ENCODE data around the gene TMEM217.

Gene TMEM217

GRCh38 chr6:37232430-37233017, 25.4 kb downstream of the TMEM217 start:
- Mint-ChIP-seq H3K27me3 (peaks cover 0 to 9% of the 10 kb centered on the region in 2 donors), H3K9me3 (no peaks in the 10 kb centered on the region), H3K4me3 (no peak overlapping the region), H3K36me3 (no peaks in the 10 kb centered on the region), H3K27ac (no peak overlapping the region), H3K4me1 (peaks cover 0 to 8% of the 10 kb centered on the region in 2 donors)
- DNase-seq (no peak), ATAC-seq (replicated peaks) (no peak)

- ATAC-seq (replicated peaks), result no peak
- peaks cover 0 to 3% of the 10 kb centered on the region in 2 donors for H3K4me1 Mint-ChIP-seq
- no peaks in the 10 kb centered on the region for H3K9me3 Mint-ChIP-seq
- H3K27me3 Mint-ChIP-seq, result peaks cover 0 to 9% of the 10 kb centered on the region in 2 donors
- no peak overlapping the region for H3K27ac Mint-ChIP-seq
- no peaks in the 10 kb centered on the region for H3K36me3 Mint-ChIP-seq
- H3K4me3 Mint-ChIP-seq, result no peak overlapping the region
- DNase-seq, result no peak
Observed at GRCh38 chr6:37230104-37230503, 27.8 kb downstream of the TMEM217 start.

GRCh38 chr6:37225350-37226169, 32.4 kb downstream of the TMEM217 start:
- DNase-seq (no peak), ATAC-seq (replicated peaks) (no peak)
- no peaks in the 10 kb centered on the region for H3K27me3 Mint-ChIP-seq
- no peak overlapping the region for H3K27ac Mint-ChIP-seq
- no peaks in the 10 kb centered on the region for H3K9me3 Mint-ChIP-seq
- peaks cover 11 to 17% of the 10 kb centered on the region in 2 donors for H3K4me1 Mint-ChIP-seq
- no peak overlapping the region for H3K4me3 Mint-ChIP-seq
- no peaks in the 10 kb centered on the region for H3K36me3 Mint-ChIP-seq

GRCh38 chr6:37222992-37223391, 35.0 kb downstream of the TMEM217 start:
- ATAC-seq (replicated peaks) (no peak), DNase-seq (no peak)
- Mint-ChIP-seq H3K9me3 (no peaks in the 10 kb centered on the region), H3K27me3 (no peaks in the 10 kb centered on the region), H3K4me3 (peak overlapping the region; percentile 80 to 84), H3K36me3 (no peaks in the 10 kb centered on the region), H3K4me1 (peaks cover 10 to 17% of the 10 kb centered on the region in 2 donors), H3K27ac (peak overlapping the region; percentile 53)

GRCh38 chr6:37222125-37222967, 35.6 kb downstream of the TMEM217 start:
- DNase-seq (peak; percentile 74), ATAC-seq (replicated peaks) (peak; percentile 98)
- Mint-ChIP-seq H3K9me3 (no peaks in the 10 kb centered on the region), H3K4me1 (peaks cover 10 to 17% of the 10 kb centered on the region in 2 donors), H3K27ac (peak overlapping the region; percentile 56), H3K36me3 (no peaks in the 10 kb centered on the region), H3K27me3 (no peaks in the 10 kb centered on the region), H3K4me3 (peak overlapping the region; percentile 80 to 84)

GRCh38 chr6:37221585-37222124, 36.3 kb downstream of the TMEM217 start:
- Mint-ChIP-seq H3K27me3 (no peaks in the 10 kb centered on the region), H3K36me3 (no peaks in the 10 kb centered on the region), H3K27ac (peak overlapping the region; percentile 56), H3K9me3 (no peaks in the 10 kb centered on the region), H3K4me3 (peak overlapping the region; percentile 80 to 84), H3K4me1 (peaks cover 10 to 17% of the 10 kb centered on the region in 2 donors)
- ATAC-seq (replicated peaks) (peak in 1 of 2 donors; percentile 1), DNase-seq (no peak)

- no peak overlapping the region for H3K27ac Mint-ChIP-seq
Observed at GRCh38 chr6:37218511-37218910, 39.4 kb downstream of the TMEM217 start.

GRCh38 chr6:37218061-37218460, 39.9 kb downstream of the TMEM217 start:
- Mint-ChIP-seq H3K27ac (no peak overlapping the region), H3K36me3 (no peaks in the 10 kb centered on the region), H3K4me1 (peaks cover 12 to 17% of the 10 kb centered on the region in 2 donors), H3K27me3 (no peaks in the 10 kb centered on the region), H3K9me3 (no peaks in the 10 kb centered on the region), H3K4me3 (no peak overlapping the region)
- no peak for ATAC-seq (replicated peaks)
- DNase-seq, result no peak

More at GRCh38 chr6:37218511-37218910, 39.4 kb downstream of the TMEM217 start:
- peaks cover 12 to 17% of the 10 kb centered on the region in 2 donors for H3K4me1 Mint-ChIP-seq
- H3K27me3 Mint-ChIP-seq, result no peaks in the 10 kb centered on the region
- no peak overlapping the region for H3K4me3 Mint-ChIP-seq
- H3K9me3 Mint-ChIP-seq, result no peaks in the 10 kb centered on the region
- ATAC-seq (replicated peaks), result no peak
- H3K36me3 Mint-ChIP-seq, result no peaks in the 10 kb centered on the region
- DNase-seq, result no peak

GRCh38 chr6:37212268-37212667, 45.7 kb downstream of the TMEM217 start:
- ATAC-seq (replicated peaks) (no peak), DNase-seq (no peak)
- peaks cover 12 to 22% of the 10 kb centered on the region in 2 donors for H3K4me1 Mint-ChIP-seq
- H3K36me3 Mint-ChIP-seq, result no peaks in the 10 kb centered on the region
- no peak overlapping the region for H3K27ac Mint-ChIP-seq
- H3K4me3 Mint-ChIP-seq, result no peak overlapping the region
- no peaks in the 10 kb centered on the region for H3K9me3 Mint-ChIP-seq
- H3K27me3 Mint-ChIP-seq, result peaks cover 4 to 9% of the 10 kb centered on the region in 2 donors

GRCh38 chr6:37210313-37210968, 47.5 kb downstream of the TMEM217 start:
- Mint-ChIP-seq H3K27me3 (peaks cover 4 to 17% of the 10 kb centered on the region in 2 donors), H3K36me3 (no peaks in the 10 kb centered on the region), H3K4me1 (peaks cover 16 to 28% of the 10 kb centered on the region in 2 donors), H3K27ac (peak overlapping the region; percentile 22), H3K9me3 (no peaks in the 10 kb centered on the region), H3K4me3 (no peak overlapping the region)
- peak; percentile 77 to 84 for ATAC-seq (replicated peaks)
- peak; percentile 62 for DNase-seq

- no peak for DNase-seq
- H3K9me3 Mint-ChIP-seq, result no peaks in the 10 kb centered on the region
- ATAC-seq (replicated peaks), result no peak
- H3K27ac Mint-ChIP-seq, result no peak overlapping the region
- no peaks in the 10 kb centered on the region for H3K36me3 Mint-ChIP-seq
- H3K4me1 Mint-ChIP-seq, result peaks cover 16 to 33% of the 10 kb centered on the region in 2 donors
- H3K4me3 Mint-ChIP-seq, result no peak overlapping the region
- H3K27me3 Mint-ChIP-seq, result peaks cover 4 to 17% of the 10 kb centered on the region in 2 donors
Observed at GRCh38 chr6:37209461-37210205, 48.3 kb downstream of the TMEM217 start.

- Mint-ChIP-seq H3K9me3 (no peaks in the 10 kb centered on the region), H3K27me3 (peaks cover 9 to 23% of the 10 kb centered on the region in 2 donors), H3K4me3 (no peak overlapping the region), H3K36me3 (no peaks in the 10 kb centered on the region), H3K27ac (no peak overlapping the region), H3K4me1 (peaks cover 20 to 33% of the 10 kb centered on the region in 2 donors)
- no peak for DNase-seq
- no peak for ATAC-seq (replicated peaks)
Observed at GRCh38 chr6:37208793-37209192, 49.2 kb downstream of the TMEM217 start.

- no peaks in the 10 kb centered on the region for H3K36me3 Mint-ChIP-seq
- H3K27ac Mint-ChIP-seq, result no peak overlapping the region
- H3K9me3 Mint-ChIP-seq, result no peaks in the 10 kb centered on the region
- no peak overlapping the region for H3K4me3 Mint-ChIP-seq
- DNase-seq, result peak; percentile 71
- peak; percentile 85 to 86 for ATAC-seq (replicated peaks)
- peaks cover 22 to 34% of the 10 kb centered on the region in 2 donors for H3K4me1 Mint-ChIP-seq
- peaks cover 9 to 23% of the 10 kb centered on the region in 2 donors for H3K27me3 Mint-ChIP-seq
Observed at GRCh38 chr6:37207903-37208456, 50.0 kb downstream of the TMEM217 start.
